HG02798 (cell line): ENCODE measurements around the gene CSPG4.
"Not testable (repeated sequence)": the region's sequence is repeated elsewhere in the genome, so short reads cannot be mapped to it uniquely, and the experiment has no call there.

Source experiments
- ATAC-seq: cut with Tn5 transposase; IDR thresholded peaks from one replicate; pipeline ENCODE4 v1.9.1; 2021; ENCODE audit warnings: mild to moderate bottlenecking; ENCODE audit not compliant: unreplicated experiment, poor library complexity

Gene CSPG4

GRCh38 chr15:75636026-75636425 is 76.6 kb downstream of the CSPG4 start:
- ATAC-seq, result no peak

- ATAC-seq, result not testable (repeated sequence)
These were observed 78.7 kb downstream of the CSPG4 start for GRCh38 chr15:75633922-75634321.

GRCh38 chr15:75631935-75632334 is 80.7 kb downstream of the CSPG4 start:
- ATAC-seq, result no peak

GRCh38 chr15:75625542-75626347 is 86.9 kb downstream of the CSPG4 start, which contains the start of gene SNUPN:
Gene SNUPN, minus strand, starts transcription at chr15:75625725. Its CDS starts 4,674 bp downstream, at chr15:75621051.
- peak; percentile 86 for ATAC-seq
